Measurements from ENCODE around the gene GLT8D2.
A peak's percentile ranks its signal among the peaks of the same experiment; 100 is the strongest.

Gene GLT8D2

GRCh38 chr12:103964805-103965204 lies 85.2 kb downstream of the GLT8D2 start:
- peak overlapping the region; percentile 99 for H3K4me3 ChIP-seq (ENCODE audit: low read depth, low read length)
- H3K4me2 ChIP-seq (ENCODE audit: low read length), result peak overlapping the region; percentile 98
- H3K27ac ChIP-seq, result peak overlapping the region; percentile 88
- H2AFZ ChIP-seq, result peak overlapping the region; percentile 89
- H3K9me3 ChIP-seq (ENCODE audit: control insufficient read depth, low read length), result no peaks in the 10 kb centered on the region
- peaks cover 27% of the 10 kb centered on the region for H3K79me2 ChIP-seq
- H3K9ac ChIP-seq, result no peak overlapping the region
- H3K27me3 ChIP-seq (ENCODE audit: control insufficient read depth, insufficient read depth, low read length), result no peaks in the 10 kb centered on the region
- TF ChIP-seq CTCF (IDR thresholded peaks at IDR 0.05), result no peak
- H3K4me1 ChIP-seq, result peaks cover 10% of the 10 kb centered on the region
- no peaks in the 10 kb centered on the region for H3K36me3 ChIP-seq (ENCODE audit: control insufficient read depth, insufficient read depth, low read length)

- Histone ChIP-seq H3K36me3 (ENCODE audit: control insufficient read depth, insufficient read depth, low read length) (no peaks in the 10 kb centered on the region), H3K79me2 (peaks cover 9% of the 10 kb centered on the region), H3K4me1 (peaks cover 5% of the 10 kb centered on the region)
Observed at GRCh38 chr12:103962493-103962892, 87.5 kb downstream of the GLT8D2 start.

GRCh38 chr12:103960616-103961227 lies 89.3 kb downstream of the GLT8D2 start:
- Histone ChIP-seq H3K9ac (no peak overlapping the region), H2AFZ (no peak overlapping the region), H3K27me3 (ENCODE audit: control insufficient read depth, insufficient read depth, low read length) (no peaks in the 10 kb centered on the region), H3K79me2 (peaks cover 13% of the 10 kb centered on the region), H3K36me3 (ENCODE audit: control insufficient read depth, insufficient read depth, low read length) (no peaks in the 10 kb centered on the region), H3K4me2 (ENCODE audit: low read length) (no peak overlapping the region), H3K9me3 (ENCODE audit: control insufficient read depth, low read length) (no peaks in the 10 kb centered on the region), H3K4me3 (ENCODE audit: low read depth, low read length) (no peak overlapping the region), H3K4me1 (peaks cover 13% of the 10 kb centered on the region), H3K27ac (no peak overlapping the region)
- TF ChIP-seq CTCF (IDR thresholded peaks at IDR 0.05), result no peak

More at GRCh38 chr12:103962493-103962892, 87.5 kb downstream of the GLT8D2 start:
- H3K9ac ChIP-seq, result no peak overlapping the region
- H2AFZ ChIP-seq, result no peak overlapping the region
- no peaks in the 10 kb centered on the region for H3K27me3 ChIP-seq (ENCODE audit: control insufficient read depth, insufficient read depth, low read length)
- H3K27ac ChIP-seq, result no peak overlapping the region
- H3K9me3 ChIP-seq (ENCODE audit: control insufficient read depth, low read length), result no peaks in the 10 kb centered on the region
- no peak overlapping the region for H3K4me3 ChIP-seq (ENCODE audit: low read depth, low read length)
- no peak overlapping the region for H3K4me2 ChIP-seq (ENCODE audit: low read length)
- TF ChIP-seq CTCF (IDR thresholded peaks at IDR 0.05), result no peak

- H3K4me2 ChIP-seq (ENCODE audit: low read length), result no peak overlapping the region
- TF ChIP-seq CTCF (IDR thresholded peaks at IDR 0.05), result no peak
- peaks cover 11% of the 10 kb centered on the region for H3K79me2 ChIP-seq
- H2AFZ ChIP-seq, result no peak overlapping the region
- no peak overlapping the region for H3K27ac ChIP-seq
- no peaks in the 10 kb centered on the region for H3K27me3 ChIP-seq (ENCODE audit: control insufficient read depth, insufficient read depth, low read length)
- H3K9ac ChIP-seq, result no peak overlapping the region
- H3K4me1 ChIP-seq, result peaks cover 10% of the 10 kb centered on the region
- no peak overlapping the region for H3K4me3 ChIP-seq (ENCODE audit: low read depth, low read length)
- H3K36me3 ChIP-seq (ENCODE audit: control insufficient read depth, insufficient read depth, low read length), result no peaks in the 10 kb centered on the region
- H3K9me3 ChIP-seq (ENCODE audit: control insufficient read depth, low read length), result no peaks in the 10 kb centered on the region
Observed at GRCh38 chr12:103958621-103959020, 91.4 kb downstream of the GLT8D2 start.

- Histone ChIP-seq H2AFZ (peak overlapping the region; percentile 97), H3K36me3 (ENCODE audit: control insufficient read depth, insufficient read depth, low read length) (no peaks in the 10 kb centered on the region), H3K4me3 (ENCODE audit: low read depth, low read length) (peak overlapping the region; percentile 78), H3K9me3 (ENCODE audit: control insufficient read depth, low read length) (no peaks in the 10 kb centered on the region), H3K9ac (no peak overlapping the region), H3K27me3 (ENCODE audit: control insufficient read depth, insufficient read depth, low read length) (no peaks in the 10 kb centered on the region), H3K4me2 (ENCODE audit: low read length) (peak overlapping the region; percentile 99), H3K27ac (peak overlapping the region; percentile 97), H3K4me1 (peaks cover 10% of the 10 kb centered on the region), H3K79me2 (peaks cover 11% of the 10 kb centered on the region)
- TF ChIP-seq CTCF (IDR thresholded peaks at IDR 0.05), result no peak
Observed at GRCh38 chr12:103957865-103958388, 92.1 kb downstream of the GLT8D2 start.
